ENCODE data around the gene RXFP1. TPM values are rescaled to one million over a fixed set of nuclear protein-coding genes. Genes with fewer than 3 reads are reported as not detected.

The RXFP1 gene
- not detected for total RNA-seq
- not detected for polyA plus RNA-seq
- 0 to 0.17 (median 0) reads per million in 6 experiments for total RNA-seq

DNA sequence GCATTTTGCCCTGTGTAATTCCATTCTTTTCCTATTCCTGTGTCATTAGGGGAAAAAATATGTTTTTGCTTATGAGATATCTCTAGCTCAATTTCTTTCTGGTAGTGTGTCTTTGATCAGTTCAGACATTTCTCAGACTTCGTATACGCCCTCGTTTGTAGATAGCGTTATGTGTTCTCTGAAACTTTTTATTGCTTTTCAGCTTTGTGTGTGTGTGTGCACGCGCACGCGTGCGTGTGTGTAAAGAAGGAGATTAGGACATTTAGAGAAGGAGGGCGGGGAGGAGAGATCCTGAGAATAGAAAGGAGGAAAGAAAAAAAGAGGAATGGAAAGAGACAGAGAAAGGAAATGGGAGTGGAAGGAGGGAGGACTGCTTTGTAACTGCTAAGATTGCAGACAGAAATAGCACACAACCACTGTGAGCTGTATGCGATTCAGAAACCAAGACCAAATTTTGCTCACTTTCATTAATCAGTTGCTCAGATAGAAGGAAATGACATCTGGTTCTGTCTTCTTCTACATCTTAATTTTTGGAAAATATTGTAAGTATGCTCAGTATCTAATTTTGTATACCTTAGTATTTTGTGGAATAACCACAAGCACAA, at the start of gene RXFP1:
Gene RXFP1 (plus strand): TSS at position 399 of the 605 bp plus-strand sequence. CDS start 95 bp downstream, at position 494.
- ATAC-seq (no peak), DNase-seq (no peak)
- H3K36me3 Mint-ChIP-seq, result no peaks in the 10 kb centered on the region
- peaks cover 1 to 5% (median 4%) of the 10 kb centered on the region in 5 donors for H3K27me3 Mint-ChIP-seq
- no peaks in the 10 kb centered on the region for H3K4me1 Mint-ChIP-seq
- no peaks in the 10 kb centered on the region for H3K9me3 Mint-ChIP-seq
- peak within 1 kb of the TSS in 1 of 10 donors; percentile 36 for H3K27ac Mint-ChIP-seq
- no peak within 1 kb of the TSS for H3K4me3 Mint-ChIP-seq
- POLR2A ChIA-PET, result no interaction called here

DNA sequence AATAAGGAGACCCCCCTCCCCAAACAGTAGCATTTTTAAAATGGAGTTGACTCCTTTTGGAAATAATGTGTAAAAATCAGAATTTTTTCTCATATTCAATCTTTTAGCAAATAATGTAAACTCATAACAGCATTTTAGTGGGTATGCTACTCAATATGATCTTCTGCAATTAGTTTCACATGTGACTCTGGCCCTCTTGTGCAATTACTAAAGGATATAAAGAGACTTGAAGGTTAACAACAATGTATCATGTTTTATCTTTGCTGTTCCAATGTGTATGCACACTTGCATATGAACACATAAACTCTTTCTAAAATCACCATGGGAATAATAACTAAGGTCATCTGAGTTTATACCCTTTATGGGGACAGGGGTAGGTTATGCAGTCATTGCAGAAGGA, 39.9 kb upstream of the RXFP1 start:
- POLR2A ChIA-PET, result no interaction called here
- H3K27ac Mint-ChIP-seq, result no peak overlapping the region
- H3K36me3 Mint-ChIP-seq, result peaks cover 0 to under 1% (median 0%) of the 10 kb centered on the region in 3 donors
- peaks cover under 1 to 16% (median 3%) of the 10 kb centered on the region in 9 donors for H3K9me3 Mint-ChIP-seq
- no peak for DNase-seq
- H3K4me1 Mint-ChIP-seq, result no peaks in the 10 kb centered on the region
- H3K4me3 Mint-ChIP-seq, result no peak overlapping the region
- H3K27me3 Mint-ChIP-seq, result peaks cover 0 to 4% (median 0%) of the 10 kb centered on the region in 5 donors
- ATAC-seq, result no peak

DNA sequence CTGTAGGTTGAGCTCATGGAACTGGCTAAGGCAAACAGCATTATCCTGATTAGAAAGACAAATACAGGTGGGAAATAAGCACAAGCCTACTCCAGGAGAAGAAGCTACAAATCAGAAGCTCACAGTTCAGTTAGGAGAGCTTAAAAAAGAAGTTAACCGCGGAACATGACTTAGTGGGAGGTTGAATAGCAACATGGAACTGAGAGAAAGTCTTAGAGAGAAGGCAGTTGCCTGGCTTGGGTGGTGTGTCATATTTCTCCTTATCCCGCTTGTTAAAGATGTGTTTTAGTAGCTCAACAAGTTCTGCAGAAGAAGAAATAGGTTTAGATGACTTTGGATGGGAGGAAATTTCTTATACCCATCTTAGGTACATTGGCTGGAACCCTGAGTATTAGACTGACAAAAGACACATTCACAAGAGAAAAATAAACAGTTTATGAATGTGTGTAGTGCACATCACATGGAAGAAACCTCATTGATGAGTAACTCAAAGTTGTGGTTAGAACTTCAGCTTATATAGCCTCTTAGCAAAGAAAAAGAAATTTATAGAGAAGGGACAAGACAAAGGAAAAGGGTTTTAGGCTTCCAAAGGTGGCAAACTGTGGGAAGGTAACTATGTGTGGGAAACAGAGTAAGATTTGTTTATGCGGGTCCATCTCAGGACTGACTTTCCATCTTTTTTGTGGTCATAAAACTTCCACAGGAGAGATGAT, 37.4 kb upstream of the RXFP1 start:
- ATAC-seq (no peak), DNase-seq (no peak)
- Mint-ChIP-seq H3K36me3 (peaks cover 0 to 9% (median 0%) of the 10 kb centered on the region in 3 donors), H3K27me3 (peaks cover 0 to 11% (median 3%) of the 10 kb centered on the region in 5 donors), H3K4me3 (no peak overlapping the region), H3K4me1 (no peaks in the 10 kb centered on the region), H3K27ac (no peak overlapping the region), H3K9me3 (peaks cover 1 to 32% (median 9%) of the 10 kb centered on the region in 9 donors)
- POLR2A ChIA-PET, result no interaction called here

DNA sequence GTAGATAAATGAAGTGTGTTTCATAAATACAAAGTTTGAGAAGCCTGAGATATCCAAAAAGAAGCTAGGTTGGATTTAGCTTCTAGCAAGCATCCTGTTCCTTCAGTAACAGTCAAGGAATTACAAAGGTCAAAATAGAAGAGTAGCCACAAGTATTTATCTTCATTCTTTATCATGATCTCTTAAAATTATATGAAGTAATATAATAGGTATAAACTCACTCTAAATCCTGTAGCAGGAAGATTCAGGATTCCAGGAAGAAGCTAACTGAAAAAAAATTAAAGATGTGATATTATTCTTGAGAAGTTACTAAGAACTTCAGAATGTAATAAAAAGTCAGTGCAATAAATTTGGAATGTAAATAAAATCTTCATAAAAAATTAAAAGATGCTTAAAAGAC, 31.1 kb upstream of the RXFP1 start:
- Mint-ChIP-seq H3K4me3 (no peak overlapping the region), H3K36me3 (peaks cover 0 to 9% (median 0%) of the 10 kb centered on the region in 3 donors), H3K4me1 (no peaks in the 10 kb centered on the region), H3K27me3 (peaks cover 4 to 19% (median 7%) of the 10 kb centered on the region in 5 donors), H3K27ac (no peak overlapping the region), H3K9me3 (peaks cover 0 to 23% (median 15%) of the 10 kb centered on the region in 9 donors)
- no peak for ATAC-seq
- POLR2A ChIA-PET, result no interaction called here
- DNase-seq, result no peak

DNA sequence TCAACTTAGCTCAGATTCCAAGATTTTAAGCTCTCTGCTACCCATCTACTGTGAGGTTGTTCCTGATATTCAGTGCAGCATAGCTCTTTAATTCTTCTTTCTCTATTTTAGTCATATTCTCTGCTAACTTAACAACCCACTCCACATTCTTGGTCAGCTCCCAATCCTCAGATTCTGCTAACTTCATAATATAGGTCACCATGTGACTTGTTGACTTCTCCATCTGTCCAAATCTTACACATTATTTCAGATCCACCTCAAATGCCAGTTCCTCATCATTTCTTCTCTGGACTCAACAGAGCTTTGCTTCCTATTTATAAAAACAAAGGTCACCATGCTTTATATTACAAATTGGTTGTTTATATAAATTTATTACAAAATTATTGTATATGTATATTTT, 29.3 kb upstream of the RXFP1 start:
- peaks cover 0 to 4% (median 0%) of the 10 kb centered on the region in 3 donors for H3K36me3 Mint-ChIP-seq
- H3K27ac Mint-ChIP-seq, result no peak overlapping the region
- H3K9me3 Mint-ChIP-seq, result peaks cover 0 to 13% (median 9%) of the 10 kb centered on the region in 9 donors
- H3K4me1 Mint-ChIP-seq, result no peaks in the 10 kb centered on the region
- no peak for ATAC-seq
- H3K27me3 Mint-ChIP-seq, result peaks cover 4 to 20% (median 7%) of the 10 kb centered on the region in 5 donors
- H3K4me3 Mint-ChIP-seq, result no peak overlapping the region
- POLR2A ChIA-PET, result no interaction called here
- no peak for DNase-seq

DNA sequence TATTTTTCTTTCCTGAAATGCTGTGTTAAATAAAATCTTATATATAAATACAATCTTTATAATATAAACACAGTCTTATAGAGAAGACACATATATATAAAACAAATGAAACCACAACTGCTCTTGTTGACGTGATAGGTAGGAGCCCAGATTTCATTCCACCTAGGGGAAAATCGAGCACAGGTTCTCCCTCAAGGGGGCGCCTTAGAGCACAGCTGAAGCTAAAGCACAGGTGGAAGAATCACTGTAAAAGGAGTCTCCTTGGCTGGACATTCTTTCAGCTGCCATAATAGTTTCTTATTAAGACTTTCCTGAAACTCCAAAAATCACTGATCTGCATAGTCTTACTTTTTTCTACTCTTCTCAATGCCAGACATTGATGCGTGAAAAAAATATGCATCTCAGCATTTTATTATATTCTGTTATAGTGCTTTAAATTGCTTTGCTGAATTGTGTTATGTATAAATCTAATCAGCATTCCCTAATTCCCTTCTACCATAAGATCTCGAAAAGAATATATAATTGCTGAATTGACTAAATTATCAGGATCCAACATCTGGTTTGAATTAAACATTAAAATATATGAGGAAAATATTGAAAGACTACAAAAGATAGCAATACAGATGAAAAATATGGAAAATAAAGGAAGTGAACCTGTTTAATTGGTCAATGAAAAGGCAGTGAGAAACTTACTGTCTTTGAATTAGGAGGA, 25.5 kb upstream of the RXFP1 start:
- Mint-ChIP-seq H3K36me3 (no peaks in the 10 kb centered on the region), H3K9me3 (peaks cover 0 to 4% (median 0%) of the 10 kb centered on the region in 9 donors), H3K4me1 (no peaks in the 10 kb centered on the region), H3K27me3 (peaks cover 3 to 17% (median 7%) of the 10 kb centered on the region in 5 donors), H3K27ac (no peak overlapping the region), H3K4me3 (no peak overlapping the region)
- ATAC-seq, result no peak
- DNase-seq, result no peak
- POLR2A ChIA-PET, result no interaction called here

DNA sequence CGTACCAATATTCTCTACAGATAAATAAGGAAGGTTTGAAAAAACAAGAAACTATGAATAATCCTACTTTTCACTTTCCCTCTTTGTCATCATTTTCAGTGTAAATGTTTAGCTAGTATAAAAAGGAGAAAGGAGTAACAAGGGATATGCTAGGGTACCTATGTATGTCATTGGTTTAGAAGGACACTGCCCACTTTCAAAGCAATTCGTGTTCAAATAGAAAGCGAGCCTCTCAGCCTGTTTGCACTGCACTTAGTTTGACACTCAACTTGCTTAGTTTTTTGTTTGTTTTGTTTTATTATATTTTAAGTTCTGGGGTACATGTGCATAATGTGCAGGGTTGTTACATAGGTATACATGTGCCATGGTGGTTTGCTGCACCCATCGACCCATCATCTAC, 21.6 kb upstream of the RXFP1 start:
- DNase-seq (no peak), ATAC-seq (no peak)
- Mint-ChIP-seq H3K27ac (no peak overlapping the region), H3K4me3 (no peak overlapping the region), H3K9me3 (peaks cover 0 to 28% (median 11%) of the 10 kb centered on the region in 9 donors), H3K27me3 (peaks cover 5 to 31% (median 8%) of the 10 kb centered on the region in 5 donors), H3K4me1 (no peaks in the 10 kb centered on the region), H3K36me3 (peaks cover 0 to 6% (median 0%) of the 10 kb centered on the region in 3 donors)
- POLR2A ChIA-PET, result no interaction called here

DNA sequence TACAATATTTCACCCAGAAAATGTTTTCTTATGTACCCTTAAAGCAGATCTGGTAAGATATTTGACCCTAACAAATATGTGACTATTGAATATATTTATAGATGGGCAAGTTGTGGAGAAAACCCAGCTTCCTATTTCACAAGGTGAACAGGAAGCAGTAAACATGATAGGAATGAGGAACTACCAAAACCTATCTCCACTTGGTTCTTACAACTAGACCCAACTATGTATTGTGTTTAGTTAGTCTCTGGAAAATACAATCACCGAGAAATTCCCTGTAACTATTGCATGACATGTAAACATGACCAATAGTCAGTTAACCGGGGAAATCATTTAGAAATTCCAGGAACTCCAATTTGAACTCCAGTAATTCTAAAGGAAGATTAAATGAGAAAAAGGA, 8.4 kb upstream of the RXFP1 start:
- Mint-ChIP-seq H3K9me3 (no peaks in the 10 kb centered on the region), H3K4me3 (no peak overlapping the region), H3K27me3 (no peaks in the 10 kb centered on the region), H3K4me1 (no peaks in the 10 kb centered on the region), H3K36me3 (no peaks in the 10 kb centered on the region), H3K27ac (no peak overlapping the region)
- DNase-seq, result no peak
- POLR2A ChIA-PET, result no interaction called here
- no peak for ATAC-seq

DNA sequence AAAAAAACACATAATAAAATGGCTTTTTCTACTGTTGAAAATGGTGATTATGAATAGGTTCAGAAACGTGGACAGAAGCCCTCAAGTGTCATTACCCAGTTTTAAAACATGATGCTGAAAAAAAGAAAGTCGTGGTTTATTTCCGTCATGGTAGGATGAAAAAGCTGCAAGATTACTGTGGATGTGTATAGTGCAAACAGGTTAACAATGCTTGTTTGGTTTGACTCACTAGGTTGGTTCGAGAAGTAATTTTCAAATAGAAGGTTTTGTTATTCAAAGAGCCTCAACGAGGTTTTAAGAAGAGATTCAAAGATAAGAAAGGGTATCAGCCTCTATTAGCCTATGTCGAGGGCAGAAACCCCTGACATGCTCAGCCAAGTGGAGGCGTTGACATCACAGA, 2.5 kb upstream of the RXFP1 start:
- H3K27me3 Mint-ChIP-seq, result peaks cover 0 to 4% (median 1%) of the 10 kb centered on the region in 5 donors
- H3K27ac Mint-ChIP-seq, result no peak overlapping the region
- ATAC-seq (no peak), DNase-seq (no peak)
- no peaks in the 10 kb centered on the region for H3K9me3 Mint-ChIP-seq
- H3K4me1 Mint-ChIP-seq, result no peaks in the 10 kb centered on the region
- no peaks in the 10 kb centered on the region for H3K36me3 Mint-ChIP-seq
- POLR2A ChIA-PET, result no interaction called here
- H3K4me3 Mint-ChIP-seq, result no peak overlapping the region

DNA sequence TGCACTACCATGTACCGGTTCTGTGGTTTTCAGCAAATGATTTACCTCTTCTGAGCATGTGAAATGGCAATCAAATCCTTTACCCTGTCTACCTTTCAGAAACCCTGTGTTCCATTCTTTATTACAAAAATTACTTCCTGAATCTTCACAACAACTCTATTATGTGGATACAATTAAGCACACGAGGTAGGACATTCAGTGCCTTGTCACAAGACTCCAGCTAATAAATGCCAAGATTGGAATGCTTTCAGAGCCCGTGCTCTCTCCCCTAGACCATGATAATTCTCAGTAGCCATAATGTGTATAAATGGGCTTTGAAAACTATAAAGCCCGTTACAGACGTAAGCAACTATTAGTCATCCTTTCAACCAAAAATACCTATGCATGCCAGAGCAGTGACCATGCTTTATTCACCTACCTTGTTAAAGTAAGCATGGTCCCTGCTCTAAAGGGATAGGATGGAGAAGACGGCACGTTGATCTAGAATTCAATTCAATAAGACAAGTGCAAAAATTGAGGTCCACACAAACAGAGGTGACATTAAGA, 2.4 kb downstream of the RXFP1 start:
- peaks cover 4 to 10% (median 7%) of the 10 kb centered on the region in 5 donors for H3K27me3 Mint-ChIP-seq
- POLR2A ChIA-PET, result no interaction called here
- no peaks in the 10 kb centered on the region for H3K36me3 Mint-ChIP-seq
- H3K4me1 Mint-ChIP-seq, result no peaks in the 10 kb centered on the region
- H3K27ac Mint-ChIP-seq, result no peak overlapping the region
- DNase-seq (no peak), ATAC-seq (no peak)
- no peak overlapping the region for H3K4me3 Mint-ChIP-seq
- H3K9me3 Mint-ChIP-seq, result no peaks in the 10 kb centered on the region

DNA sequence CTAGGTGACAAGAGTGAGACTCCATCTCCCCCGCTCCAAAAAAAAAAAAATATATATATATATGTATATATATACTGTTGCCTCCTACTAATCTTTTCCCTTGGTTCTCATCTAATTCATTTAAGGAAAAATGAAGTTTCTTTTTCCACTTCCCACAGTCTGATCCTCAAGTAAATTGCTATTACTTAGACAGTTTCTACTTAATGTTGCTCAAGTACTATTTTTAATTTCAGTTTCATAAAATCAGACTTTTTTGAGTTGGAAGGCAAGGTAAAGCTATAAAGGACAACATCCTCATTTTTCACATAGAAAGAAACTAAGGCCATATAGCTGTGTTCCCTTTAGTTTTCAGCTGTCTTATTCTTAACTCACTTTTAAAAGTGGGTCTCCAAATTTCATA, 5.8 kb downstream of the RXFP1 start:
- Mint-ChIP-seq H3K9me3 (no peaks in the 10 kb centered on the region), H3K27ac (no peak overlapping the region), H3K4me1 (no peaks in the 10 kb centered on the region), H3K27me3 (peaks cover 5 to 17% (median 12%) of the 10 kb centered on the region in 5 donors), H3K4me3 (no peak overlapping the region), H3K36me3 (no peaks in the 10 kb centered on the region)
- DNase-seq, result no peak
- ATAC-seq, result no peak
- POLR2A ChIA-PET, result no interaction called here

DNA sequence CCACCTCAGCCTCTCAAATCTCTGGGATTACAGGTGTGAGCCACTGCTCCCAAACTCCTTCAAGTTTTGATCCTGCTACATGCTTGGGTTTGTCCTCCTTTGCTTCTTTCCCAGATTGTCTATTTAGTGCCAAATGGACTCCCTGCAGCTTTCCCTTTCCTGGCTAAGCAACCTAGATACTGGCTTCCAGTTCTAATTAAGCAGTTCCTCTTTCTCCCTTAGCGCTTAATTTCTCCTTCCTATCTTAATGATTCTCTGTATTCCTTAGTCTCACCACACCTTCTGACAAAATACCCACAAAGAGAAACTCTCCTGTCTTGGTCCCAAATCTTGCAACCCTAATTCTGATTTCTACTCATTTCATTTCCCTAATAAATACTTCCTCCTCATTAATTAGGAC, 7.8 kb downstream of the RXFP1 start:
- ATAC-seq, result no peak

DNA sequence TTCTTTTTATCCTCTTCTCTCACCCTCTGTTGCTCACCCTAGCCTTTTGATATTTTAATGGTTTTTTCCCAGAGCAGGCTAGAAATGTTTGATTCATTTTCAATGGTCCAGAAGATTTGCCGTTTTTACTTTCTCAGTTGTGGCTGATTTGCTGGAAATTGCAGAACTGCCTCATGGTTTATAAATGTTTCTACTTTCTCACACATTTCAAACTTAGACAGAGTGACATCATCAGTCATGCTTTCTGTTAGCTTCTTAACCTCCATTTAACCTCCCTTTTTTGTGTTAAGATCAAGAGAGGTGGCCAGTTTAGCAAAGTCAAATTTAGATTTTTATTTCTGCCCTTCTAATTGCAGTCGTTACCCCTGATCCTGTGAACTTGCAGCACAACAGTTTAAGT, 8.7 kb downstream of the RXFP1 start:
- Mint-ChIP-seq H3K9me3 (no peaks in the 10 kb centered on the region), H3K4me1 (no peaks in the 10 kb centered on the region), H3K27me3 (peaks cover 5 to 28% (median 14%) of the 10 kb centered on the region in 5 donors), H3K27ac (no peak overlapping the region), H3K4me3 (no peak overlapping the region), H3K36me3 (no peaks in the 10 kb centered on the region)
- POLR2A ChIA-PET, result no interaction called here
- DNase-seq (no peak), ATAC-seq (no peak)

More for the DNA sequence above, 7.8 kb downstream of the RXFP1 start:
- no peaks in the 10 kb centered on the region for H3K36me3 Mint-ChIP-seq
- H3K4me1 Mint-ChIP-seq, result no peaks in the 10 kb centered on the region
- H3K9me3 Mint-ChIP-seq, result no peaks in the 10 kb centered on the region
- no peak overlapping the region for H3K4me3 Mint-ChIP-seq
- no peak for DNase-seq
- POLR2A ChIA-PET, result no interaction called here
- H3K27me3 Mint-ChIP-seq, result peaks cover 3 to 20% (median 16%) of the 10 kb centered on the region in 5 donors
- no peak overlapping the region for H3K27ac Mint-ChIP-seq
